CD4-positive, alpha-beta T cell treated with Interleukin-21 for 1 hour (primary cell): ENCODE data around the gene PSMC3.

Experiments used
- DNase-seq: peaks from one replicate; pipeline ENCODE4 v3.0.0-alpha.2; 2020

The PSMC3 gene

DNA sequence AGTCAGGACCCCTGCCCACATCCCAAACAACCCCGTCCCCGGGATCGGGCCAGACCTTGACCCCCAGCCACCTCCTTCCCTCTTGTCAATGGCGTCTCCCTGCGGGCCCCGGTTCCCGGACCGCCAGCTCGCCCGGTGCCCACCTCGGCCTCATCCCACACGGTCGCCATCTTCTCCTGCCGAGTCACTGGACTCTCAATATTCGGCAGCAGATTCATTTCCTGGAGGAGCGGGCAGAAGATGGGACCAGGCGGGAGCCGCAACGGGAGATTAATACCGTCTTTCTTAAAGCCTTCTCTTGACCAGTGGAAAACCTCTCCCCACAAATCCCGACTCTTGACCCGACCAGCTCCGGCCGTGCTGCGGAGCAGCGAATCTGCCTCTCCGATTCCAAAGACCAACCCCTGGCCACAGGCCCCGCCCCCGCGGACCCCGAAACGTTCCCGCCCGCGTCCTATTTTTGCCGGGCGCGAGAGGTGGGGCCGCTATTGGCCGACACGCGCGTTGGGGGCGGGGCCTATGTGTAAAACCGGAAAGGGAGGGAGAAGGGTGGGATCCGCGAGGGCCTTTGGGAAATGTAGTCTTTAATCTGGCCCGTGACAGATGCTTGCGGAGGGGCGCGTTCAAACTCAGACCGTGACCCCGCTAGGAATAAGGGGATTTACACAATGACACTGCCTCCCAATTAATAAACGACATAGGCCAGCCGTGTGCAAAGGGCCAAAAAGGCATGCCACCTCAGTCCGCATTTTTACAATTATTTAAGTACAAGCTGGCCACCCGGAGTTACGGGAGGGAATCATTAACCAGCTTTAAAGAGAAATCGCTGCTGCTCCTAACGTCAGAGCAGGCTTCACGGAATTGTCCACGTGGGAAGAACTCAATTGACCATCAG is at the start of gene PSMC3:
PSMC3 (minus strand) TSS at position 378 of the 895 bp plus-strand sequence; CDS start at position 218, 160 bp downstream.
- peak; percentile 98 for DNase-seq

DNA sequence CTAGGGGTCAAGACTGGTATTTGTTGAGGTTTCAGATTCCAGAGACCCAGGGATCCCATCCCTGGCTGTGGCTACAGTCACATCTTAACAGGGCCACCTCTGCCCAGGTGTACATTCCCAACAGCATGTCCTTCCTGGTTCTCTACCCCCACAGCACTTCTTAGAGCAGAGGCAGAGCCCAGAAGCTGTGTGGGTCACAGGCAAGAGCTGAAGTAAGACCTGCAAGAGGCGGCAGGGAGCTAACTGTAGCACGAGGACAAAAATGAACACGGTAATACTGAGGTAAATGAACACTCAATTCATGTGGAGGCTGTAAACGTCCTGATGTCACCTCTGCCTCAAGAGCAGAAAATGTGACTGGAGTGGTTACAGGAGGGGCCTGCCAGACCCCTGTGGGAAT is 44.4 kb upstream of the PSMC3 start:
- DNase-seq, result no peak

DNA sequence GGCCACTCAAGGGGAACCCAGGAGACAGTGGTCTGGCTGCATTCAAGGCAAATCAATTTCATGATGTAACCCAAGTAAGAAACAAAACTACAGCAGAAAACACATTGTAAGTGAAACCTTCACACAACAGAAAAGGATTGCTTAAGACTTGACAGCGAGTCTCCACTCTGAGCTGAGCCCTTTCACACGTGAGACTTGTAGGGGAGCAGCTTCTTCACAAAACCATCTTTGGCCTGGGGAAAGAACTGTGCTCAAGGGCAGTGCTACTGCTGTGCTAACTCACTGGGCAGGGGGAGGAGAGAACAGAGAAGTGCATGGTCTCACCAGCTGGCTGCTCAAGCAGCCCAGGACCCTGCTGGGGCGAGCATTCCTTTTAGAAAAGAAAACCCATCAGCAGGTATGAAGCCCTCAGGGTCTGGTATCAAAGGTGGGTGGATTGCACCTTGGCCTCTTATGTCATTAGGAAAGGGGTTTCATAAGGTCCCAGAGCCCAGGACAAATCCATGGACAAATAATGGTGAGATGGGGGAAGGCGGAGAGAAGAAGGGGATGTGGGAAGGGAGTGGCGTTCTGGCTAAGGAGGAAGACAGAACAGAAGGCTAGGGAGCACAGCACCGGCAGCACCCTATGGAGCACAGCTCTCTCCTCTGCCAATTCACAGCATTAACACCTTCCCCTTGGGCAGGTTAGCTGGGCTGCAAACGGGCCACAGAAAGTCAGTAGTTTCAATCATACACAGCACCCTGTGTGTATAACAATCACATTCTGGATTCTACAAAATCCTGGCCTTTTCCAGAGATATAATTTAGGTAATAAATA is 43.3 kb upstream of the PSMC3 start:
- DNase-seq, result no peak

DNA sequence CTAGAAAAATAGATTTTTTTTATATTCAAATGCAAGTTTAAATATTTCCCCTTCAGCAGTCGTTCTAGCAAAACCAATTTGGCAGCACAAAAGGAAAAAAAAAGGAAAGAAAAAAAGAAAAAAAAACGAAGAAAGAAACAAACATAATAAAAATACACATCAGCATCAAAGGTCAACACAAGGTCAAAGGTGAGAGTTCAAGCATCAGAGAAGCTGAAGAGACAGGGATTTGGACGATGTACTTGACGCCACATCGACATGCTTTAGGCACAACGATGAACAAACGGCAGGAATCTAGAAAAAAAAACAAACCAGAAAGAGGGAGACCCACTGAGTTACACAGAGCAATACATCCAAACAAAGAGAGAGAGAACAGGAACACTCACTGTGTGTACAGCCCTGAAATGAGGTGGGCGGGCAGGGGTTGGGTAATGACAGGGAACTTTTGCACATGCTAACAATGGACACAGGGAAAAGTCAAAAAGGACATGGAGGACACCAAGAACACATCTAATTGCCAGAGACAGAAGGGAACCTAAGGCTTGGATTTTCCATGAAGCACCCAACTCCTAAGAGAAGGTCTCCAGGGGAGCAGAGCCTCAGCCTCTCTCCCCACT is 42.5 kb upstream of the PSMC3 start:
- DNase-seq, result no peak

DNA sequence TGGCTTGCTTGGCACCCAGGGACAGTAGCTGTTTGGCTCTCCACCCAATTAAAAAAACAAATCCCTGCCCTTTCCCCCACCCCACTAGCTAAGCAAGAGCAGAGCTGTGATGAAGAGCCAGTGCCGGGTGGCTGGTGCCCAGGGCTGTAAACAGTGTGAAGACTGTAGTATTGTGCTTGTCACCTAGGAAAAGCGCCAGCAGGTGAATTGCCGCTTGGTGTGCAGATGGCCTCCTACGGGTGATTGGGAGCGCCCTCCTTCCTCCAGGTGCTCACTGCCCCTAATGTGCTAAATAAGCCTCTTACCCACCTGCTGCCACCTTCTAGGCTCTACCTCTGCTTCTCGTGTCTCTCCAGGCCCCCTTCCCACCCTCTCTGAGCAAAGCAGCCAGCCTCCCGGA is 41.1 kb upstream of the PSMC3 start:
- DNase-seq, result no peak

DNA sequence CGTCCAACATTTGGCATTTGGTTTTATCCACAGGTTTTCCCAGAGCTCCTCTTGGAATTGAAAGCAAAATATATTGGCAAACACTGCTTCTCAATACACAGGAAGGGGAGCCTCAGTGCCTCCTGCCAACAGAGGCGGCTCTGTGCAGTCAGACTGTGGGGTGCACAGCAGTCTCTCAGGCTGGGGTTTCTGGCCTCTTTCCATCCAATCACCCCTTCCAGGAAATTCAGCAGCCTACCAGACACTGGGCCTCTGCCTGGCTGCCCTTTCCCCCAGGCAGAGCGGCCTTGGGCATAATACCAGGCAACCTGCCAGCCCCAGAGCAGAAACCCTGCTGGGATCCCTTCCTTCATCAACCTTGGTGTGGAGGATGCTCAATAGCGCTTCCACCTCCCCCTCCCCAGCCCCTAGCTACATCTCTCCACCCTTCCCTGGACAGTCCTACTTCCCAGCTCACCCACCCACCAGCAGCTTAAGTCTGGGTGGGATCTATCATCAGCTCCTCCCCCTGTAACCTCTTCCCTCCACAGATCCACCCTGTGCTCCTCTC is 40.5 kb upstream of the PSMC3 start:
- DNase-seq, result no peak

DNA sequence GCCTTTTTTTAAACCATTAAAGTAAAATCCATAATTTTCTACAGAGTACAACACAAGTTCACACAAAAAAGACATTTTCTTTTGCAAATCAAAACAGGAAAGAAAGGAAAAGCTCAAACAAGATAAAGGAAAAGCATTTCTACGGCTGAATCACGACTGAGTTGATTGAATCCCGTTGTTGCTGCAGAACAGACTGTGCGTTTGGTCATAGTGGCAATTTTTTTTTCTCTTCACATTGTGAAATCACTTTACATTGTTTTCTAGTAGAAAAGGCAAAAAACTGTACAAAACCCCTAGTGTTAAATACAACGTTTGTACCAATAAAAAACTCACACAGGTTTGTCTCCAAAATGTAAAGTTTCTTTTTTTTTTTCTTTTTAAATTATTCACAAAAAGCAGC is 40.0 kb upstream of the PSMC3 start:
- no peak for DNase-seq

DNA sequence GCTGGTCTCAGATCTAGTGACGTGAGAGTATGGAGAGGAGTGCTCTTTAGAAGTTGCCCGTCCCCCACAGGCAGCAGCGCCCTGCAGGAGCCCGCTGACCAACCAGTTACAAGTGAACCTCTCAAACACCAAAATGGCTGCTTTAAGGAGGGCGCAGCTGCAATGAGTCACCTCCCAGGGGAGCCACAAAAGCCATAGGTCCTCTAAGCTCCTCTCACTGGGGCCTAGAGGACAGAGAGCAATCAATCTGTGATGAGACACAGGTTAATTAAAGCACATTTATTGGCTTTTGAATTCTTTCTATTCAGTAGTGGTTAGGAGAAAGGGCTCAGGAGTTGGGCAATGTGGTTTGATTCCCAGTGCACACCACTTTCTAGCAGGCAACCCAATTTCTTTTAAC is 38.2 kb upstream of the PSMC3 start:
- DNase-seq, result no peak

DNA sequence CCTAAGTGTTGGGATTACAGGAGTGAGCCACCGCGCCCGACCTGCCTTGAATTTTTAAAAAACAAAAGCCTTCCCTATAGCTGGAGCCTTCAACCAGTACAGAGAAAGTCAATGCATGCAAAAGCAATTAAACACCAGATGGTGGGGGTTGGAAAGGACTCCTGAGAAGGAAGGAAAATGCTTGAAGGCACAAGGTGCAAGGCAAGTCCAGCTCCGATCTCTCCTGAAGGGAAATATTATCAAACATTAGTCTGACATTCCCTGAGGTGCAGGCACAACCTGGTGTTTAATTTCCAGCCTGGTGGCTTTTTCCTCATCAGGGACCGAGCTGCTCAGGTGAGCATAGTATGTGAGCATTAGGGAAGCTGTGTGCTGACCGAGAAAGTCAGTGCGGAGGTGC is 35.6 kb upstream of the PSMC3 start:
- no peak for DNase-seq

DNA sequence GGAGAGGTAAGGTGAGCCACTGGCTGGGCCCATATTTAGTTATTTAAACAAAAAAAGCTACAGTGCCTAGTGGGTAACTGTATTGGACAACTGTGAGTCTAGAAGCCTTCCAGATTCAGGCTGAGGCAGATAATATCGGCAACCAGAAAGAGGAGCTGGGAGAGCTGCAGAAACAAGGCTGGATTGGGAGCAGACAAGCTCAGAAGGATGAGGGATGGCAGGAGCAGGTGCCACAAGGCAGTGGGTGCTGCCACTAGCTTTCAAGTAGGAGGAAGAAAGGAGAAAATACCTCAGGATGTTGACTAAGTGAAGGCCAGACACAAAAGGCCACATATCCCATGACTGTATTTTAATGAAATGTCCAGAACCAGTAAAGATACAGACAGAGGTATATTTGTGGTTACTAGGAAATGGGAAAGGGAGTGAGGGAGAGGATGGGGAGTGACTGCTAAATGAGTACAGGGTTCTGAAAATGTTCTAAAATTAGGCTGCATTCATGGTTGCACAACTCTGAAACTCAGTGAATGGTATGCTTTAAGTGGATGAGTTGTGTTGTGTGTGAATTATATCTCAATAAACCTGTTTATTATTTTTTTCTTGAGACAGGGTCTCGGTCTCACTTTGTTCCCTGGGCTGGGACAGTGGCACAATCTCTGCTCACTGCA is 34.5 kb upstream of the PSMC3 start:
- no peak for DNase-seq

DNA sequence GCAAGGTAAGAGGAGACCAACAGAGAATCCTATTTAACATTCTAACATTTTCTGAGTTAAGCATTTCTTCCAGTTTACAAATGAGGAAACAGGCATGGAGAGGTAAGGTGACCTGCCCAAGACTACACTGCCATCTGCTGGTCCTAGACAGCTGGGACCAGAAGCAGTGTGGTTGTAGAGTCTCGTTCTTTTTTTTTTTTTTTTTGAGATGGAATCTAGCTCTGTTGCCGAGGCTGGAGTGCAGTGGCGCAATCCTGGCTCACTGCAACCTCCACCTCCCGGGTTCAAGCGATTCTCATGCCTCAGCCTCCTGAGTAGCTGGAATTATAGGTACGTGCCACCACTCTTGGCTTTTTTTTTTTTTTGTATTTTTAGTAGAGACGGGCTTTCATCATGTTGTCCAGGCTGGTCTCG is 28.0 kb upstream of the PSMC3 start:
- DNase-seq, result peak; percentile 78

DNA sequence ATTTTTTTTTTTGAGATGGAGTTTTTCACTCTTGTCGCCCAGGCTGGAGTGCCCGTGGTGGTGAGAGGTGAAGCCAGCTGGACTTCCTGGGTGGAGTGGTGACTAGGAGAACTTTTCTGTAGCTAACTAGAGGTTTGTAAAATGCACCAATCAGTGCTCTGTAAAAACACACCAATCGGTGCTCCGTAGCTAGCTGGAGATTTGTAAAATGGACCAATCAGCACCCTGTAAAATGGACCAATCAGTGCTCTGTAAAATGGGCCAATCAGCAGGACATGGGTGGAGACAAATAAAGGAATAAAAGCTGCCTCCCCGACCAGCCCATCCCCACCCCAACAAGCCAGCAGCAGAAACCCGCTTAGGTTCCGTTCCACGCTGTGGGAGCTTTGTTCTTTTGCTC is 27.1 kb upstream of the PSMC3 start:
- peak; percentile 9 for DNase-seq

DNA sequence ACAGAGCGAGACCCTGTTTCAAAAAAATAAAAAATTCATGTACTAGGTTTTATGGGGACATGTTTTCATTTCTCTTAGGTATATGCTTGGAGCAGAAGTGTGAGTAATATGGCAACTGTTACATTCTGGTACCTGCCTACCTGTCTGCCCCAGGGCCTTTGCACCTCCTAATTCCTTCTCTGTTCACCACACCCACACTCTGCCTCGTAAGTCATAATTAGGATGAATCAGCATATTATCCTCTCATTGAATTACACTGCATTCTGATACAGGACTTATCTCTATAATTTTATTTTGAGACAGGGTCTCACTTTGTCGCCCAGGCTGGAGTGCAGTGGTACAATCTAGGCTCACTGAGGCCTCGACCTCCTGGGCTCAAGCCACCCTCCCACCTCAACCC is 25.8 kb upstream of the PSMC3 start:
- no peak for DNase-seq

DNA sequence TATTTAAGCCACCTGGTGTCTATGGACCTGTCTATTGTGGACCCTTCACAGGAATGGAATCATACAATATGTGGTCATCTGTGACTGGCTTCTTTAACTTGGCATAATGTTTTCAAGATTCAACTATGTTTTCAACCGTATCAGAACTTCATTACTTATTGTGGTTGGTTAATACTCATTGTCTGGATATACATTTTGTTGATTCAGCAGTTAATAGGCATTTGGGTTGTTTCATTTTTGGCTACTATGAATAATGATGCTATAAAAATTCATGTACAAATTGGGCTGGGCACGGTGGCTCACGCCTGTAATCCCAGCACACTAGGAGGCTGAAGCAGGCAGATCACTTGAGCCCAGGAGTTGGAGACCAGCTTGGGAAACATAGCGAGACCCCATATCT is 25.2 kb upstream of the PSMC3 start:
- no peak for DNase-seq

DNA sequence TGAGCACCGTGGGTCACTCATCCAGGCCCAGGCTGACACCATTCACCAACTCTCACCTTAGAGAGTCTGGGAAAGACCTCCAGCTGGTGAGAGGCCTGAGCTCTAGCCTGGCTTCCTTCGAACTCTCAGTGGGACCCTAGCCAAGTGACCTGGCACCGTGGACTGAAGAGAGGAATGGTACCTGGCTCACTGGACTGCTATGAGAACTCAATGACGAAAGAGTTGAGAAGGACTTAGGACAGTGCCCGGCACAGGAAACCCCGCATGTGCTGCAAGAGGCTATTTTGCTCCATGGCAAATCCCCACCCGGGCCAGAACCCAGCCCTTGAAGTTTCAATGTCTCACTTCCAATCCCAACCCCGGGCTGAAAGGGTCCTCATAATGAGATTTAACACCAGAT is 23.3 kb upstream of the PSMC3 start:
- no peak for DNase-seq

DNA sequence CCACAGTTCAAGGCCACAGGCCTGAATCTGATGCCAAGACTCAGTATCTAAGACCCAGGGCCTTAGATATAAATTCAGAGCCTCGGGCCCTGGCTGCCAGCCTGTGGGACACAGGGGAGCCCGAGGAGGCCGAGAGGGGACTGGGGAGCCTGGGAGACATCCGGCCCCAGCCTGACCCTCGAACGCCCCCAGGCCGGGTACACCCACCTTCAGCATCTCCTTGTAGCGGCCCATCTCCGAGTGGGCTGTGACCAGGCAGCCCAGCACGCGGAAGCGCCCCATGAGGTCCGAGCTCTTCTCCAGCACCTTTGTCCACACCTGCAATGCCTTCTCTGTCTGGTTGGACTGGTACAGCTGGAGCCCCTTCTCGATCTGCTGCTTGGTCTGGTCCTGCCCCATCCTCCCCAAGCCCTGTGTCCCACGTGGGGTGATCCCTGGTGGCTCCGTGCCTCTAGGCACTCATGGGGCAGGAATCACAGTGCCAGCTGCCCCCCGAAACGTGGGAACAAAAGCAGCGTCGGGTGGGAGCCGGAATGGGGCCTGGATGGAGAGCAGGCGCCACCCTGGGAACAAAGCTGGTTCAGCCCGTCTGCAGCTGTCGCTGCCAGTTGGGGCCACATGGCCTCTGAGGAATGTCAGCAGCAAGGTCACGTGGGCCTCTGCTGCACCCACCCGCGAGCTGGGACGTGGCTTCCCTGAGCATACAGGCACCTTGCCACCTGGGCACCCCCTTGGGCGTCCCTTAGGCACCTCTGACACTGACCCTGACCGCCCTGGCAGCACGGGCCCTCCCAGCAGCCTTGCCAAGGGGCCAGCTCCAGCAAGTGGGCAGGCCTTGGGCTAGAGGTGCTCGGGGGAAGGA is 22.6 kb upstream of the PSMC3 start, which contains the start of gene RAPSN:
RAPSN (minus strand) TSS at position 571 of the 862 bp plus-strand sequence; CDS start at position 399, 172 bp downstream.
- DNase-seq, result no peak

DNA sequence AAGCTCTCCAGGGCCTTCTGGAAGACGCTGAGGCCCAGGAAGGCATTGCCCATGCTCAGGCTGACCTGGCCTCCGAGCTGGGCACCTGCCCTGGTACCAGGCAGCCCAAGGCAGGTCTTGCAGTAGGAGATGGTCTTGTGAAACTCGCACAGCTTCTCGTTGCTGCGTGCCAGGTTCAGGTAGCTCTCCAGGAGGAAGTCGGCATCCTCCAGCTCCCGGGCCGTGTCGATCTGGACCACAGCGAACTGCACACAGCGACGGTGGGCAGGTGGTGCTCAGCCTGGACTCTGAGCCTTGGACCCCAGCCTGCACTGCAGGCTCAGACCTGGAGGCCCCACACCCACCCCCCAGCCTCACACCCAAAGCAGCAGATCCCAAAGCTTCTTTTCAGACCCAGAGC is 21.7 kb upstream of the PSMC3 start:
- DNase-seq, result no peak

DNA sequence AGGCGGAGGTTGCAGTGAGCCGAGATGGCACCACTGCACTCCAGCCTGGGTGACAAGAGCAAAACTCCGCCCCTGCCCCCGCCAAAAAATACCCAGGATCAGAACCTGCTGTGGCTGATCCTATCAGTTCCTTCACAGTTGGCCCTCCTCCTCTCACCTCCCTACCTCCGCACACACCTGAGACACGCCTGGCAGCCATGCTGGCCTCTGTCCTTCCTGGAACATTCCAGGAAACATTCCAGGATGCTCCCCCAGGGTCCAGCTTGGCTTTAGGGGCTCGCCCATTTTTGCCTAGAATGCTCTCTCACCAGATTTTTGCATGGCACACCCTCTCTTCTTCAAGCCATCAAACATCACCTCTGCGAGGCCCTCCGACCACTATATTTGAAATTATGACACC is 20.6 kb upstream of the PSMC3 start:
- DNase-seq, result no peak

DNA sequence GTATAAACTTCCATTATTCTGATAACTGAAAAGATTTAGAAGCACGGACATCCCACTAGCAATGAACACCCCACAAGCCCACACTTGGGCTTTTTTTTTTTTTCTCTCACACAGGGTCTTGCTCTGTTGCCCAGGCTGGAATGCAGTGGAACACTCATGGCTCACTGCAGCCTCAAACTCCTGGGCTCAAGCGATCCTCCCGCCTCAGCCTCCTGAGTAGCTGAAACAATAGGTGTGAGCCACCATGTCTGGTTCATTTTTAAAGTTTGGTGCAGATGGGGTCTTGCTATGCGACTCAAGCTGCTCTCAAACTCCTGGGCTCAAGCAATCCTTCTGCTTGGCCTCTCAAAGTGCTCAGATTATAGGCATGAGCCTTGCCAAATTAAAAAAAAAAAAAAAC is 19.6 kb upstream of the PSMC3 start:
- DNase-seq, result no peak

DNA sequence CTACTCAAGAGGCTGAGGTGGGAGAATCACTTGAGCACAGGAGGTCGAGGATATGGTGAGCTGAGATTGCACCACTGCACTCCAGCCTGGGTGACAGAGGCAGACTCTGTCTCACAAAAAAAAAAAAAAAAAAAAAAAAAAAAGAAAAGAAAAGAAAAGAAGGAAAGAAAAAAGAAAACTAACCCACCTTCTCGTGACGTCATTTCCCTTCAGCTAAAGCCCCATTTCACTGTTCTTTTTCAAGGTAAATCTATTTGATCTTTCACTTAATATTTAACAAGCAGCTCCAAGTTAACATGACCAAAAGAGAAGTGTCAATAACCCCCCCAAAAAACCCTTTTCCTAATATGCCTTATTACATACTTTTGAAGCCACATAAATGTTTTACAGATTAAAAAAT is 17.6 kb upstream of the PSMC3 start:
- no peak for DNase-seq

DNA sequence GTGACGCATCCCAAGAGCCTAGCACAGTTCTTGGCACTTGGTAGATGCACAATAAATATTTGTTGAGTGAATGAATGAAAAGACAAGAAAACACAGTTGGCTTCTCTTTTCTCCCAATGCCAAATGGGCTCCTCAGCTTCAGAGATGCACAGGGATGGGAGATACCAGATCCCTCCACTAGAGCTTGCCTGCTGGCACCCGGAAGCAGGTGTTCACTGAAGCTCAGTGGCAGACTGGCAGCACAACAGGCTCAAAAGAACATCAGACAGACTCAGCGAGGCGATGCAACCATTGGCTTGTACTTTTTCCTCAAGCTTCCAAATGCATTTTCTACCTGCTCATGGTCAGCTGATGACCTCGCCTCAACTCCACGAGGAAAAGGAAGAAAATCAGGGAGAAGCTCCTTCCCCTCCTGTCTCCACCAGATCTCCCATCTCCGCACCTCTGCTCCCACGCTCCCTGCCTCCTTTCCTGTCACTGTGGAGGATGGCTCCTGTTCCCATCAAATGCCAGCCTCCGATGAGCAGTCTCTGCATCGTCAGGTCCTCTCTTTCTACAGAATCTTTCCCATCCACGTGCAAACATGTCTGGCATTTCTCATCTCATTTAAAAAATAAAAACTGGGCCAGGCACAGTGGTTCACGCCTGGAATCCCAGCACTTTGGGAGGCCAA is 16.9 kb upstream of the PSMC3 start:
- no peak for DNase-seq
